ENCODE measurements around the gene SRCIN1.

DNA sequence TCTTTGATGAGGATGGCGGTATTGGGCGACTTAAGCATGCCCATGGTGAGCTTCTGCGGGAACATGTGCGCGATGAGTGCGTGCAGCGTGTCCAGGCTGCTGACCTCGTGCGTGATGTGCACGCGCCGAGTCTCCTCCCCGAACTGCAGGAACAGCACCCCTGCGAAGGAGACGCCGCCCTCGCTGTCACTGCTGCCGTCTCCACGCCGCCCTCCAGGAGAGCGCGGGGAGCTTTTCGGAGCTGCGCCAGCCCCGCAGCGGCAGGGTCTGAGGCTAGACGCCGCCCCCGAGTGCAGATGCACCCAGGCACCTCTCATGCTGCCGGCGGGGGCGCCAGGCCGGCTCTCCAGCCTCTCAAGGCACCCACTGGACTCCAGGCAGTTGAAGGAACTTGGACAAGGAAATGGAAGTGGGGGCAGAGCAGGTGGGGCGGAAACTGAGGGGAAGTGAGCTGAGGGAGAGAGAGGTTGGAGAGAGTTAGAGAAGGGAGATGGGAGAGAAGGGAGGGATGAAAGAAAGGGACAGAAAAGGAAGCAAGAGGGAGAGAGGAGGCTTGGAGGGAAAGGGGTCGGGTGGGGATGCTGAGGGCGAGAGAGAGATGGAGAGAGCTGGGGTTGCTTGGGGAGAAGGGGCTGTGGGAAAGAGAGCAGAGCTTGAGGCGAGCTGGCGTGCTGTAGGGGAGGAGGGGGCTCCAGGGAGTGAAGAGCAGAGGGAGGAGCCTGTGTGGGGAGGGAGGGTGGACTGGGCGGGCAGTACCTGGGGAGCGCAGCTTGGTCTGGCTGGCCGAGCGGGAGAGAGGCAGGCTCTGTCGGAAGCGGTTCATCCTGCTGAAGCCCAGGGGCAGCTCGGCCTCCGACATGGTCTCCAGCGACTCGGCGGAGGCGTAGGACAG lies 42.1 kb downstream of the SRCIN1 start:
- TF ChIP-seq, protein P1, sequence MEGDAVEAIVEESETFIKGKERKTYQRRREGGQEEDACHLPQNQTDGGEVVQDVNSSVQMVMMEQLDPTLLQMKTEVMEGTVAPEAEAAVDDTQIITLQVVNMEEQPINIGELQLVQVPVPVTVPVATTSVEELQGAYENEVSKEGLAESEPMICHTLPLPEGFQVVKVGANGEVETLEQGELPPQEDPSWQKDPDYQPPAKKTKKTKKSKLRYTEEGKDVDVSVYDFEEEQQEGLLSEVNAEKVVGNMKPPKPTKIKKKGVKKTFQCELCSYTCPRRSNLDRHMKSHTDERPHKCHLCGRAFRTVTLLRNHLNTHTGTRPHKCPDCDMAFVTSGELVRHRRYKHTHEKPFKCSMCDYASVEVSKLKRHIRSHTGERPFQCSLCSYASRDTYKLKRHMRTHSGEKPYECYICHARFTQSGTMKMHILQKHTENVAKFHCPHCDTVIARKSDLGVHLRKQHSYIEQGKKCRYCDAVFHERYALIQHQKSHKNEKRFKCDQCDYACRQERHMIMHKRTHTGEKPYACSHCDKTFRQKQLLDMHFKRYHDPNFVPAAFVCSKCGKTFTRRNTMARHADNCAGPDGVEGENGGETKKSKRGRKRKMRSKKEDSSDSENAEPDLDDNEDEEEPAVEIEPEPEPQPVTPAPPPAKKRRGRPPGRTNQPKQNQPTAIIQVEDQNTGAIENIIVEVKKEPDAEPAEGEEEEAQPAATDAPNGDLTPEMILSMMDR (IDR thresholded peaks at IDR 0.05; ENCODE audit: low read depth, low read length, missing input control), result no peak
- TF ChIP-seq GABPA (IDR thresholded peaks at IDR 0.05 in 1 of 2, conservative IDR thresholded peaks at IDR 0.05 in 1 of 2), result no peak
- TF ChIP-seq, protein P2, sequence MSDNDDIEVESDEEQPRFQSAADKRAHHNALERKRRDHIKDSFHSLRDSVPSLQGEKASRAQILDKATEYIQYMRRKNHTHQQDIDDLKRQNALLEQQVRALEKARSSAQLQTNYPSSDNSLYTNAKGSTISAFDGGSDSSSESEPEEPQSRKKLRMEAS (IDR thresholded peaks at IDR 0.05), result no peak
- TF ChIP-seq, protein P3, sequence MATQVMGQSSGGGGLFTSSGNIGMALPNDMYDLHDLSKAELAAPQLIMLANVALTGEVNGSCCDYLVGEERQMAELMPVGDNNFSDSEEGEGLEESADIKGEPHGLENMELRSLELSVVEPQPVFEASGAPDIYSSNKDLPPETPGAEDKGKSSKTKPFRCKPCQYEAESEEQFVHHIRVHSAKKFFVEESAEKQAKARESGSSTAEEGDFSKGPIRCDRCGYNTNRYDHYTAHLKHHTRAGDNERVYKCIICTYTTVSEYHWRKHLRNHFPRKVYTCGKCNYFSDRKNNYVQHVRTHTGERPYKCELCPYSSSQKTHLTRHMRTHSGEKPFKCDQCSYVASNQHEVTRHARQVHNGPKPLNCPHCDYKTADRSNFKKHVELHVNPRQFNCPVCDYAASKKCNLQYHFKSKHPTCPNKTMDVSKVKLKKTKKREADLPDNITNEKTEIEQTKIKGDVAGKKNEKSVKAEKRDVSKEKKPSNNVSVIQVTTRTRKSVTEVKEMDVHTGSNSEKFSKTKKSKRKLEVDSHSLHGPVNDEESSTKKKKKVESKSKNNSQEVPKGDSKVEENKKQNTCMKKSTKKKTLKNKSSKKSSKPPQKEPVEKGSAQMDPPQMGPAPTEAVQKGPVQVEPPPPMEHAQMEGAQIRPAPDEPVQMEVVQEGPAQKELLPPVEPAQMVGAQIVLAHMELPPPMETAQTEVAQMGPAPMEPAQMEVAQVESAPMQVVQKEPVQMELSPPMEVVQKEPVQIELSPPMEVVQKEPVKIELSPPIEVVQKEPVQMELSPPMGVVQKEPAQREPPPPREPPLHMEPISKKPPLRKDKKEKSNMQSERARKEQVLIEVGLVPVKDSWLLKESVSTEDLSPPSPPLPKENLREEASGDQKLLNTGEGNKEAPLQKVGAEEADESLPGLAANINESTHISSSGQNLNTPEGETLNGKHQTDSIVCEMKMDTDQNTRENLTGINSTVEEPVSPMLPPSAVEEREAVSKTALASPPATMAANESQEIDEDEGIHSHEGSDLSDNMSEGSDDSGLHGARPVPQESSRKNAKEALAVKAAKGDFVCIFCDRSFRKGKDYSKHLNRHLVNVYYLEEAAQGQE (IDR thresholded peaks at IDR 0.05), result no peak
- TF ChIP-seq RXRA (IDR thresholded peaks at IDR 0.05), result no peak
- no peak for TF ChIP-seq HNF4A (conservative IDR thresholded peaks at IDR 0.05)
- TF ChIP-seq RAD21 (IDR thresholded peaks at IDR 0.05), result no peak
- no peak for TF ChIP-seq TAF1 (conservative IDR thresholded peaks at IDR 0.05)
- TF ChIP-seq JUND (IDR thresholded peaks at IDR 0.05), result no peak
- TF ChIP-seq, protein P4, sequence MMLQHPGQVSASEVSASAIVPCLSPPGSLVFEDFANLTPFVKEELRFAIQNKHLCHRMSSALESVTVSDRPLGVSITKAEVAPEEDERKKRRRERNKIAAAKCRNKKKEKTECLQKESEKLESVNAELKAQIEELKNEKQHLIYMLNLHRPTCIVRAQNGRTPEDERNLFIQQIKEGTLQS (IDR thresholded peaks at IDR 0.05), result no peak
- no peak for TF ChIP-seq FOXA1 (IDR thresholded peaks at IDR 0.05)
- no peak for TF ChIP-seq SP1 (IDR thresholded peaks at IDR 0.05)
